K562 (cell line): ENCODE data around the gene RAP1GAP2. TPM values are rescaled to one million over a fixed set of nuclear protein-coding genes. Genes with fewer than 3 reads are reported as not detected.

ENCODE experiments used
- ATAC-seq: fragments of 200-7000 bp; cut with Tn5 transposase; 3 replicates; pipeline ENCODE4 v1.9.1; 2020; ENCODE audit warnings: moderate library complexity
- BruUV-seq: library from RNA; stranded (reverse); fragments of 400-500 nt; replicated peaks from 2 replicates; lab custom pipeline; 2021; lab: Mats Ljungman, UMichigan
- CTCF ChIA-PET: fragments of 300-600 bp; formaldehyde crosslinking; extraction: SDS; loops from one replicate; lab custom pipeline; 2021; ENCODE audit warnings: low intra/inter-chr PET ratio; lab: Yijun Ruan, JAX
- POLR2A ChIA-PET: fragments of 300-600, 350-650 bp; sonication (Branson Sonifier 250); formaldehyde crosslinking; extraction: SDS; loops from one replicate; lab custom pipeline; 2021; ENCODE audit warnings: antibody characterized with exemption, inconsistent platforms; lab: Yijun Ruan, JAX
- DNase-seq, 4 experiments: peaks; one replicate each; pipeline versions ENCODE4 v3.0.0 to v3.0.0-alpha.2; 2011 to 2018; ENCODE audit warnings: low spot score in 3 of 4, mixed read lengths in 3 of 4; ENCODE audit errors: extremely low read depth in 1 of 4
- FAIRE-seq: peaks from 2 replicates; lab custom pipeline; 2011; peaks lifted over from hg19 to GRCh38; lab: Jason Lieb, UNC
- H2AFZ ChIP-seq: 2 replicates; pipeline ENCODE4 v1.6.0; 2011; ENCODE audit warnings: low read depth, low read length, control low read depth, inconsistent platforms
- H3K27ac ChIP-seq: fragments of 200-600 bp; 3 replicates; pipeline ENCODE4 v1.8.0; 2011; ENCODE audit warnings: low read depth, mild to moderate bottlenecking, control low read depth, inconsistent platforms, low read length, moderate library complexity, mixed read lengths; ENCODE audit errors: extremely low read depth
- H3K27me3 ChIP-seq, 2 experiments: fragments of 300-600 bp in 1 of 2; 2 replicates in 1 of 2; 3 replicates in 1 of 2; pipeline versions ENCODE4 v1.6.0 to v1.8.0; 2011; ENCODE audit warnings: inconsistent platforms in 2 of 2, low read length in 2 of 2, mild to moderate bottlenecking in 1 of 2, mixed read lengths in 1 of 2, moderate library complexity in 1 of 2; ENCODE audit not compliant: control insufficient read depth in 2 of 2, insufficient read depth in 2 of 2
- H3K36me3 ChIP-seq: fragments of 300-600 bp; 3 replicates; pipeline ENCODE4 v1.8.0; 2011; ENCODE audit warnings: mild to moderate bottlenecking, low read length, inconsistent platforms; ENCODE audit not compliant: control insufficient read depth, insufficient read depth
- H3K4me1 ChIP-seq, 2 experiments: fragments of 200-600 bp in 1 of 2; replicated peaks in 1 of 2; 2 replicates in 1 of 2; 3 replicates in 1 of 2; pipeline versions ENCODE4 v1.5.1 to v1.8.0; 2011; ENCODE audit warnings: inconsistent platforms in 2 of 2, low read length in 2 of 2, mild to moderate bottlenecking in 1 of 2, mixed read lengths in 1 of 2, moderate library complexity in 1 of 2; ENCODE audit not compliant: control insufficient read depth in 2 of 2, insufficient read depth in 2 of 2
- H3K4me2 ChIP-seq: 2 replicates; pipeline ENCODE4 v1.6.1; 2011; ENCODE audit warnings: low read length, control low read depth, inconsistent platforms, mixed read lengths; ENCODE audit not compliant: insufficient read depth
- H3K4me3 ChIP-seq: fragments of 200-600 bp; sonication (generic), shearing (Covaris generic); 2 replicates; pipeline ENCODE4 v1.5.1; 2016; ENCODE audit warnings: control low read depth, inconsistent platforms
- H3K79me2 ChIP-seq: fragments of 200-600 bp; 3 replicates; pipeline ENCODE4 v1.8.0; 2011; ENCODE audit warnings: low read length, inconsistent platforms; ENCODE audit not compliant: control insufficient read depth, insufficient read depth
- H3K9ac ChIP-seq, 2 experiments: 2 replicates each; pipeline versions ENCODE4 v1.6.0 to v1.6.1; 2011; ENCODE audit warnings: low read depth in 2 of 2, low read length in 2 of 2, control low read depth in 1 of 2, inconsistent platforms in 1 of 2, mild to moderate bottlenecking in 1 of 2, mixed read lengths in 1 of 2; ENCODE audit not compliant: insufficient read depth in 1 of 2
- H3K9me1 ChIP-seq: one replicate; pipeline ENCODE4 v1.6.0; 2011; ENCODE audit warnings: inconsistent platforms, mild to moderate bottlenecking, low read length, moderate library complexity; ENCODE audit not compliant: control insufficient read depth, insufficient read depth
- H3K9me3 ChIP-seq: replicated peaks from 2 replicates; pipeline ENCODE4 v1.5.1; 2011; ENCODE audit warnings: low read depth, low read length, inconsistent platforms; ENCODE audit not compliant: control insufficient read depth, insufficient read depth
- H4K20me1 ChIP-seq: replicated peaks from 2 replicates; pipeline ENCODE4 v1.6.1; 2011; ENCODE audit warnings: low read length, inconsistent platforms, mixed read lengths; ENCODE audit not compliant: control insufficient read depth, insufficient read depth
- DNMT1 ChIP-seq: fragments of 450-650 bp; IDR thresholded peaks from 2 replicates; pipeline ENCODE4 v1.6.1; 2016; ENCODE audit warnings: antibody characterized with exemption, mild to moderate bottlenecking
- KLF6 ChIP-seq: fragments of 250-450 bp; sonication (Bioruptor Pico); IDR thresholded peaks from 2 replicates; pipeline ENCODE4 v1.4.0; 2020; ENCODE audit warnings: mild to moderate bottlenecking, moderate library complexity, borderline replicate concordance
- NRF1 ChIP-seq, 2 experiments: fragments of 450-650 bp; IDR thresholded peaks in 1 of 2; conservative IDR thresholded peaks in 1 of 2; 2 replicates each; pipeline ENCODE4 v1.6.1; 2014; ENCODE audit warnings: mild to moderate bottlenecking in 2 of 2
- SMARCE1 ChIP-seq: fragments of 450-650 bp; IDR thresholded peaks from 2 replicates; pipeline ENCODE4 v1.7.1; 2016; ENCODE audit warnings: mild to moderate bottlenecking
- WGBS: fragments of 100-300 bp; shearing (Covaris generic); methylation state at CpG from one replicate; pipeline ENCODE4 v1.1.6; 2016; ENCODE audit warnings: low coverage, mixed read lengths; ENCODE audit not compliant: insufficient coverage; ENCODE audit errors: missing lambda C conversion rate; 5-methylcytosine and 5-hydroxymethylcytosine counted together
- in situ Hi-C: fragments of 300-500 bp; cut with MboI; formaldehyde crosslinking; loops from 4 replicates; pipeline ENCODE4 v1.15.0; 2018; ENCODE audit warnings: inconsistent platforms, mixed read lengths
- intact Hi-C: fragments of 100-400 bp; cut with micrococcal nuclease; formaldehyde crosslinking; loops from 2 replicates; pipeline ENCODE4 v1.14.2; 2022
- polyA plus RNA-seq, 8 experiments: library from polyadenylated mRNA; depleted of rRNA in 4 of 8; stranded (reverse) in 5 of 8; unstranded in 3 of 8; fragments of >200 nt; fragmentation: Nextera tagmentation in 2 of 8; fragmentation: Illumina TruSeq in 1 of 8; extraction: Ambion mirVana in 2 of 8; extraction: Trizol in 1 of 8; gene quantifications; 2 replicates each; pipeline versions ENCODE4 v1.2.1 to v1.2.3, GENCODE V29; 2011 to 2014; ENCODE audit warnings: inconsistent platforms in 1 of 8, missing spikeins in 1 of 8
- total RNA-seq, 7 experiments: library from RNA; depleted of rRNA in 6 of 7; stranded (reverse); fragments of >200 nt in 6 of 7; fragmentation: Illumina TruSeq in 2 of 7; extraction: Trizol in 2 of 7; gene quantifications; 2 replicates each; pipeline versions ENCODE4 v1.2.1 to v1.2.3, GENCODE V29; 2011 to 2021; ENCODE audit warnings: low replicate concordance in 1 of 7
- TF ChIP-seq, protein P1 (sequence below), 2 experiments: fragments of 450-650 bp; formaldehyde crosslinking in 1 of 2; IDR thresholded peaks; 2 replicates each; pipeline versions ENCODE4 v1.4.0 to v1.6.1; 2014 to 2020; ENCODE audit warnings: mild to moderate bottlenecking in 2 of 2, borderline replicate concordance in 1 of 2, low read depth in 1 of 2

The RAP1GAP2 gene
- total and polyA plus RNA-seq, 9 of the 15 experiments (the other 6 are each of a cell fraction or from before 2014, with no cell fraction given): 0.01 to 1.3 (median 0.42) TPM; not detected in 1

DNA sequence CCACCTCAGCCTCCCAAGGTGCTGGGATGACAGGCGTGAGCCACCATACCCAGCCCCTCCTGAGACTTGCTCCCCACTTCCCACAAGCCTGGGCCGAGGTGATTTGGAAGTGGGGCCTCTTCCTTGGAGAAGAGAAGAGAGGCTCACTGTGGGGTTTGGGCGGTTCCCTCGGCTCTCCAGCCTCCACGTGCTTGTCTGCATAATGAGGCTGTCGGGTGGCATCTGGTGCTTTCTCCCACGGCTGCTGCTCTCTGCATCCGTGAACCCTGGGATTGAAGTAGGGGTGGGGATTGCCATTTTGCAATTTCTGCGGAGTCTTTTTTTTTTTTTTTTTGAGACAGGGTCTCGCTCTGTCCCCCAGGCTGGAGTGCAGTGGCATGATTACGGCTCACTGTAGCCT lies 101.4 kb downstream of the RAP1GAP2 start:
- WGBS: 0% methylated on average over 2 of the region's 11 CpGs
- CTCF ChIA-PET: no interaction called here

More for the DNA sequence above, 101.4 kb downstream of the RAP1GAP2 start:
- Histone ChIP-seq H3K79me2 (no peaks in the 10 kb centered on the region), H3K4me2 (no peak overlapping the region), H3K4me1 (no peaks in the 10 kb centered on the region), H3K36me3 (no peaks in the 10 kb centered on the region), H3K9me3 (no peaks in the 10 kb centered on the region), H2AFZ (no peak overlapping the region), H3K27ac (no peak overlapping the region), H3K9ac (no peak overlapping the region), H3K9me1 (no peaks in the 10 kb centered on the region), H4K20me1 (no peaks in the 10 kb centered on the region; the same call in 1 of the 2 replicates), H3K4me3 (no peak overlapping the region), H3K27me3 (peaks cover 0 to 28% of the 10 kb centered on the region in 2 experiments; a peak in 3 of 5 replicates)
- DNase-seq (no peak), FAIRE-seq (no peak), ATAC-seq (no peak)
- TF ChIP-seq, protein P1, sequence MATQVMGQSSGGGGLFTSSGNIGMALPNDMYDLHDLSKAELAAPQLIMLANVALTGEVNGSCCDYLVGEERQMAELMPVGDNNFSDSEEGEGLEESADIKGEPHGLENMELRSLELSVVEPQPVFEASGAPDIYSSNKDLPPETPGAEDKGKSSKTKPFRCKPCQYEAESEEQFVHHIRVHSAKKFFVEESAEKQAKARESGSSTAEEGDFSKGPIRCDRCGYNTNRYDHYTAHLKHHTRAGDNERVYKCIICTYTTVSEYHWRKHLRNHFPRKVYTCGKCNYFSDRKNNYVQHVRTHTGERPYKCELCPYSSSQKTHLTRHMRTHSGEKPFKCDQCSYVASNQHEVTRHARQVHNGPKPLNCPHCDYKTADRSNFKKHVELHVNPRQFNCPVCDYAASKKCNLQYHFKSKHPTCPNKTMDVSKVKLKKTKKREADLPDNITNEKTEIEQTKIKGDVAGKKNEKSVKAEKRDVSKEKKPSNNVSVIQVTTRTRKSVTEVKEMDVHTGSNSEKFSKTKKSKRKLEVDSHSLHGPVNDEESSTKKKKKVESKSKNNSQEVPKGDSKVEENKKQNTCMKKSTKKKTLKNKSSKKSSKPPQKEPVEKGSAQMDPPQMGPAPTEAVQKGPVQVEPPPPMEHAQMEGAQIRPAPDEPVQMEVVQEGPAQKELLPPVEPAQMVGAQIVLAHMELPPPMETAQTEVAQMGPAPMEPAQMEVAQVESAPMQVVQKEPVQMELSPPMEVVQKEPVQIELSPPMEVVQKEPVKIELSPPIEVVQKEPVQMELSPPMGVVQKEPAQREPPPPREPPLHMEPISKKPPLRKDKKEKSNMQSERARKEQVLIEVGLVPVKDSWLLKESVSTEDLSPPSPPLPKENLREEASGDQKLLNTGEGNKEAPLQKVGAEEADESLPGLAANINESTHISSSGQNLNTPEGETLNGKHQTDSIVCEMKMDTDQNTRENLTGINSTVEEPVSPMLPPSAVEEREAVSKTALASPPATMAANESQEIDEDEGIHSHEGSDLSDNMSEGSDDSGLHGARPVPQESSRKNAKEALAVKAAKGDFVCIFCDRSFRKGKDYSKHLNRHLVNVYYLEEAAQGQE (IDR thresholded peaks at IDR 0.05; ENCODE audit: borderline replicate concordance): no peak
- TF ChIP-seq, protein P1 (CRISPR knock-in tag; IDR thresholded peaks at IDR 0.05; ENCODE audit: low read depth): no peak
- no peak for TF ChIP-seq NRF1 (conservative IDR thresholded peaks at IDR 0.05 in 1 of 2, IDR thresholded peaks at IDR 0.05 in 1 of 2)
- TF ChIP-seq KLF6 (CRISPR knock-in tag): no peak
- no peak for TF ChIP-seq SMARCE1
- no peak for TF ChIP-seq DNMT1
- POLR2A ChIA-PET: no interaction called here
- intact Hi-C loops (no loop called here), in situ Hi-C loops (no loop called here)
- no TSS peak for BruUV-seq
